GM12891 (cell line): ENCODE measurements around the gene WDR45B.
"Not testable (repeated sequence)": the region's sequence is repeated elsewhere in the genome, so short reads cannot be mapped to it uniquely, and the experiment has no call there.

Experiments used
- DNase-seq: peaks from one replicate; pipeline ENCODE4 v3.0.0; 2011; ENCODE audit warnings: low spot score; ENCODE audit not compliant: insufficient read length
- FAIRE-seq: peaks from 2 replicates; lab custom pipeline; 2011; peaks lifted over from hg19 to GRCh38; lab: Jason Lieb, UNC
- PAX5 ChIP-seq: IDR thresholded peaks from 2 replicates; pipeline ENCODE4 v1.6.1; 2011; ENCODE audit warnings: low read length, moderate library complexity, mild to moderate bottlenecking; ENCODE audit not compliant: insufficient read depth, severe bottlenecking
- POLR2A ChIP-seq: IDR thresholded peaks from 2 replicates; pipeline ENCODE4 v1.6.1; 2011; ENCODE audit warnings: low read depth, low read length, control low read depth
- POLR2AphosphoS5 ChIP-seq: IDR thresholded peaks from 2 replicates; pipeline ENCODE4 v1.6.1; 2011; ENCODE audit warnings: low read depth, low read length, control low read depth
- POU2F2 ChIP-seq: IDR thresholded peaks from 2 replicates; pipeline ENCODE4 v1.6.1; 2011; ENCODE audit warnings: low read depth, mild to moderate bottlenecking, control low read depth, low read length, moderate library complexity
- SPI1 ChIP-seq: IDR thresholded peaks from 2 replicates; pipeline ENCODE4 v1.6.1; 2011; ENCODE audit warnings: low read depth, low read length, control low read depth
- TAF1 ChIP-seq: IDR thresholded peaks from 2 replicates; pipeline ENCODE4 v1.6.1; 2011; ENCODE audit warnings: low read depth, low read length, control low read depth

Gene WDR45B

GRCh38 chr17:82658796-82659452 lies 10.7 kb upstream of the WDR45B start:
- DNase-seq, result no peak
- TF ChIP-seq TAF1 (no peak), POLR2AphosphoS5 (no peak), POLR2A (no peak), PAX5 (no peak), SPI1 (no peak), POU2F2 (no peak)

GRCh38 chr17:82658331-82658730 lies 10.1 kb upstream of the WDR45B start:
- DNase-seq (no peak), FAIRE-seq (no peak)
- TF ChIP-seq SPI1, result no peak

More at GRCh38 chr17:82658796-82659452, 10.7 kb upstream of the WDR45B start:
- no peak for FAIRE-seq

DNA sequence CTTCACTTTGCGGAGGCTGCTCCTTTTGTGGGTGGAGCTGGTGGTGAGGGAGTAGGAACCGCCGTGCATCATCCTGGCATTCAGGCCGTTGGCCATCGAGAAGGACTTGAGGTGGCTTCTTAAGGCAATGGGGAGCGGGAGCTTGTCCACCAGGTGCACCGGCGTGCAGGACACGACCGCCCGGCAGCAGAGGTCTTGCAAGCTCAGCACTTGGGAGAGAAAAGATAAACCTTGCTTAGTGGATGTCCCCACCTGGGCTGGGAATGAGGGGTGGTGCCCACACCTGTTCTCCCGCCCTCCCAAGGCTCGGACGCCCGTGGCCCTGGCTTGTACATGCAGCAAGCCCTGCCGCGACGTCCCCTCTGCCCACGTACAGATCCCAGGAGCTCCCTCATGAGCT lies 9.7 kb upstream of the WDR45B start:
- DNase-seq (no peak), FAIRE-seq (no peak)
- TF ChIP-seq POU2F2 (no peak), POLR2AphosphoS5 (no peak), PAX5 (no peak), TAF1 (no peak), POLR2A (no peak), SPI1 (no peak)

GRCh38 chr17:82656266-82656665 lies 8.0 kb upstream of the WDR45B start:
- no peak for FAIRE-seq
- DNase-seq, result no peak
- TF ChIP-seq TAF1 (no peak), PAX5 (no peak), POLR2AphosphoS5 (no peak), POLR2A (no peak), POU2F2 (no peak), SPI1 (no peak)

DNA sequence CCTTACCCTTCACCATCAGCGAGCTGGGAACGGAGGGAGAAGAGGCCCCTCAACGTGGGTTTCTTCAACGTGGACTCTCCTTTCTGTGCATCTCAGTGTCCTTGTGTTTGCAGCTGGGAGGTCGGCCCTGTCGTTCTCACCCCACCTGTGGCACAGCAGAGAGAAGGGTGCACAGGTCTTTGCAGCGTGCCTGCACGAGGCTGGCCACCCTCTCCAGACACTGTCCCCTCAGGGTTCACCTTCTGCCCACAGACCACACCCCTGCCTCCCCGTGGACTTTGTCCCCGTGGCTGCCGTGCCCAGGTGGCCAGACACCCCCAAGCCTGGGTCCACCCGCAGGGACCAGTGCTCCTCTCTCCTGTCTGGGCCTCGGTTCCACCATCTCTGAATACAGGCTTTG lies 7.3 kb upstream of the WDR45B start:
- DNase-seq (no peak), FAIRE-seq (no peak)
- TF ChIP-seq TAF1 (no peak), SPI1 (no peak)

- TF ChIP-seq POU2F2 (no peak), PAX5 (no peak), POLR2A (no peak), SPI1 (no peak), POLR2AphosphoS5 (no peak), TAF1 (no peak)
- DNase-seq (no peak), FAIRE-seq (no peak)
These were observed 6.8 kb upstream of the WDR45B start for GRCh38 chr17:82655038-82655479.

DNA sequence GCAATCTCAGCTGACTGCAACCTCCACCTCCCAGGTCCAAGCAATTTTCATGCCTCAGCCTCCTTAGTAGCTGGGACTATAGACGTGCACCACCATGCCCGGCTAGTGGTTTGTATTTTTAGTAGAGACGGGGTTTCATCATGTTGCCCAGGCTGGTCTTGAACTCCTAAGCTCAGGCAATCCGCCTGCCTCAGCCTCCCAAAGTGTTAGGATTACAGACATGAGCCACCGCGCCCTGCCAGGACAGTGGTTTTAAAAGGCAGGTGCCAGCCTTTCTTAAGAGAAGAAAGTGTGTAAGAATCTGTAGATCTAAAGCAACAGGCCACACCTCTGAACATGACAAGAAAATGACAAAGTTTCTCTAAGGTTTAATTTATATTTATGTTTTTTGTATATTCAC lies 6.4 kb upstream of the WDR45B start:
- DNase-seq, FAIRE-seq: not testable (repeated sequence)

DNA sequence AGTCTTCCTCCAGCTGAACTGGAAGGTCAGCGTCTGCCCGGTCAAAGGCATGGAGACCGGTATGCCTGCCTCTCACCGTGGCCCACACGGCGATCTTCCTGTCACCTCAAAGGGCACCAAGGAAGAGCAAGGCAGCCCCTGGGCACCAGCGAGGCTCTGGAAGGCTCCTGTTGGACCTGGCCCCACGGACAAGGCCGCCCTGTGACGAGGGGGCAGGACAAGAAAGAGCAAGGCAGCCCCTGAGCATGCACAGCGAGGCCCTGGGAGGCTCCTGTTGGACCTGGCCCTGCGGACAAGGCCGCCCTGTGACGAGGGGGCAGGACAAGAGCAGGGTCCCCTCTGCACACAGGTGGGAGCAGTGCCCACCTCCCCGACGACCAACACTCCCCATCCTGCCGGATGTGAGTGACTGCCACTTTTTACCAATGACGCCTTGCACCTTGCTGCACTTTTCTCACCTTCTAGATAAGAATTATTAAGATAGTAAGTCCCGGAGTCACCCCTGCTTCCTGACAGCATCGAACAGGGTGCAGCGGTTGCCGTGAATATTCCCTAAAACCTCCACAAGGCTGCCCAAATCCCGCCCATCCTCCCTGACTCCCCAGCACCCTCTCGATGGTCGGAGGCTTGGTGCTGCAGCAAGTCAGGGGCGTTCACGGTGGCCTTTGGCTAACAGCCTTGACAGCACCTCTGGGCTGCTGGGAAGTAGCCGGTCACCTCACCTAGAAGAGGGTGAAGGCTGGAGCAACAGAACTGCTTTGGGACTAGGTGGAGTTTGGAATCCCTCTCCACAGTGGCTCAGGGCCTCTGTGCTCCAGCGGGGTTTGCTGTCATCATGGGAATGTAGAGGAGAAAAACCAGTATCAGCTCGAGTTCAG lies 5.6 kb upstream of the WDR45B start:
- TF ChIP-seq PAX5, result no peak
- TF ChIP-seq POU2F2, result no peak
- TF ChIP-seq POLR2A, result no peak
- no peak for TF ChIP-seq POLR2AphosphoS5
- no peak for TF ChIP-seq SPI1
- TF ChIP-seq TAF1, result no peak
- FAIRE-seq, result no peak
- DNase-seq, result no peak

GRCh38 chr17:82650723-82651122 lies 2.5 kb upstream of the WDR45B start:
- no peak for FAIRE-seq
- no peak for DNase-seq
- TF ChIP-seq POLR2A (no peak), TAF1 (no peak), PAX5 (no peak), POLR2AphosphoS5 (no peak), SPI1 (no peak), POU2F2 (no peak)

- no peak for TF ChIP-seq TAF1
- no peak for TF ChIP-seq SPI1
- no peak for TF ChIP-seq POLR2A
- TF ChIP-seq POU2F2, result no peak
- TF ChIP-seq PAX5, result no peak
- no peak for TF ChIP-seq POLR2AphosphoS5
- FAIRE-seq (no peak), DNase-seq (no peak)
These were observed 1.4 kb upstream of the WDR45B start for GRCh38 chr17:82649501-82650261.
